GM12873 (cell line): ENCODE data around the gene ARHGEF2.

Experiments
- TF ChIP-seq, protein P1 (sequence below): IDR thresholded peaks from 2 replicates; pipeline ENCODE4 v1.5.1; 2012; ENCODE audit warnings: low read depth, mild to moderate bottlenecking, moderate library complexity, low read length, control low read depth; ENCODE audit not compliant: insufficient read depth; ENCODE audit errors: missing control alignments

ARHGEF2 gene

GRCh38 chr1:155966750-155967149 is 11.6 kb downstream of the ARHGEF2 start:
- TF ChIP-seq, protein P1, sequence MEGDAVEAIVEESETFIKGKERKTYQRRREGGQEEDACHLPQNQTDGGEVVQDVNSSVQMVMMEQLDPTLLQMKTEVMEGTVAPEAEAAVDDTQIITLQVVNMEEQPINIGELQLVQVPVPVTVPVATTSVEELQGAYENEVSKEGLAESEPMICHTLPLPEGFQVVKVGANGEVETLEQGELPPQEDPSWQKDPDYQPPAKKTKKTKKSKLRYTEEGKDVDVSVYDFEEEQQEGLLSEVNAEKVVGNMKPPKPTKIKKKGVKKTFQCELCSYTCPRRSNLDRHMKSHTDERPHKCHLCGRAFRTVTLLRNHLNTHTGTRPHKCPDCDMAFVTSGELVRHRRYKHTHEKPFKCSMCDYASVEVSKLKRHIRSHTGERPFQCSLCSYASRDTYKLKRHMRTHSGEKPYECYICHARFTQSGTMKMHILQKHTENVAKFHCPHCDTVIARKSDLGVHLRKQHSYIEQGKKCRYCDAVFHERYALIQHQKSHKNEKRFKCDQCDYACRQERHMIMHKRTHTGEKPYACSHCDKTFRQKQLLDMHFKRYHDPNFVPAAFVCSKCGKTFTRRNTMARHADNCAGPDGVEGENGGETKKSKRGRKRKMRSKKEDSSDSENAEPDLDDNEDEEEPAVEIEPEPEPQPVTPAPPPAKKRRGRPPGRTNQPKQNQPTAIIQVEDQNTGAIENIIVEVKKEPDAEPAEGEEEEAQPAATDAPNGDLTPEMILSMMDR: no peak

DNA sequence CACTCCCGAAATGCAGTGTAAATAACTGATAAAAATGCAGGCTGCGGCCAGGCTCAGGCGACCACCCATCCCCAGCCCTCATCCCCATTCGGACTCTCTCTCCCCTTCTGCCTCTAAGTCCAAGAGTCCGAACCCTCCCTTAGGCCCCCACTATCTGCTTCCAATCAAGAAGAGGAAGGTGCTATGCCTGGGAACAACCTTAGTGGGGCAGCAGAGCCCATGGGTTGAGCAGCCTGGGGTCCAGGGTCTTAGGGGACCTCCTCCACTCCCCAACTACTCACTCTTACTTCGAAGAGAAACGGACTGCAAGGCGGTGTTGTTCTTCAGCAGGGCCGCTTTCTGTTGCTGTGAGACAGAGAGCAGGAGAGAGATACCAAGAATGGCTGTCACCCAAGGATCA is 12.2 kb downstream of the ARHGEF2 start:
- TF ChIP-seq, protein P1: no peak

GRCh38 chr1:155964193-155964592 is 14.2 kb downstream of the ARHGEF2 start:
- TF ChIP-seq, protein P1: no peak

GRCh38 chr1:155962599-155963211 is 15.6 kb downstream of the ARHGEF2 start:
- TF ChIP-seq, protein P1: no peak

- TF ChIP-seq, protein P1: peak; percentile 47
Measured at GRCh38 chr1:155961937-155962336, 16.4 kb downstream of the ARHGEF2 start.

DNA sequence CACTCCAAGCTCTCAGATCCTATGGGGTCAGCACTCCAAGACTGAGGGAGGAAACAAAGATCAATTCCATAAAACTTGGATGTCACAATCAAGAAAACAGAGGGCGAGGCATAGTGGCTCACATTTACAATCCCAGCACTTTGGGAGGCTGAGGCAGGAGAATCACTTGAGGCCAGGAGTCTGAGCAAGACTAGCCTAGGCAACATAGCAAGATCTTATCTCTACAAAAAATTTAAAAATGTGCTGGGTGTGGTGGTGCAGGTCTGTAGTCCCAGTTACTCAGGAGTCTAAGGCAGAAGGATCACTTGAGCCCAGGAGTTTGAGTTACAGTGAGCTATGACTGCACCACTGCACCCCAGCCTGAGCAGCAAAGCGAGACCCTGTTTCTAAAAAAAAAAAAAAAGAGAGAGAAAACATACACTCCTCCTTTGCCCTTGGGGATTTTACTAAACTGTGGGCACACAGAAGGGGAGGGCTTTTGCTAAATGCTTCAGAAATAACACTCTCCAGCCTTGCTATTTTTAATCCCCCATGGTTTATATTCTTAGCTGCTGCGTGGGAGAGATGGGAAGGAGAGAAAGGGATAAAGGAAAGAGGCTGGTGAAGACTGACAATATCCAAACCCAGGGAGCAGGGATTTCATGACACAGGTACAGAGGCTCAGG is 18.1 kb downstream of the ARHGEF2 start:
- TF ChIP-seq, protein P1: no peak

DNA sequence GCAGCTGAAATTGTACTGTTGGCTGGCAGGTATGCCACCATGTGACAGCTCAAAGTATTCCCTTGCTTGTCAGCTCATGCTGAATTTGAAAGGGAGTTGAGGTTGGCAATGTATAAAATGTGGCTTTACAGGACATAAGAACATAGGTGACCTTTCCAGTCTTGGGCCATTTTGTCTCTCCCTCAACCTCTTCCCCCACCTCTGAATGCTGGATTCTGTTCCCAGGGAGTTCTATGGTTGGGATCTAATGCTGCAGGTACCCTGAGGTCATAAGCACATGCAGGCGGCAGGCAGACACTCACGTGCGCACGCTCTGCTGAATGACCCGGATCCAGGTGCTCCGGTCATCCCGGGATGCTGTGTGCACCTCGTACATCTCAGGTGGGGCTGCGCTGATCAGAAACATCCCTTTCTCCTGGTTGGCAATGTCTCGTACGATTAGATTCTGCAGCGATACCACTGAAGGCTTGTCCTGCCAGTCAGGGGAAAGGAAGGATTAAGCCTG is 20.9 kb downstream of the ARHGEF2 start:
- TF ChIP-seq, protein P1: no peak
